ENCODE measurements around the gene BTG2. TPM values are rescaled to one million over a fixed set of nuclear protein-coding genes. Genes with fewer than 3 reads are reported as not detected.
A peak's percentile ranks its signal among the peaks of the same experiment; 100 is the strongest.

BTG2 gene
- total and polyA plus RNA-seq, 2 experiments from 2014 or later = 6.3 to 9.1 TPM

GRCh38 chr1:203307641-203308126, 2.4 kb downstream of the BTG2 start:
- H2AFZ ChIP-seq = no peak overlapping the region
- peak overlapping the region; percentile 84 for H3K4me3 ChIP-seq
- Mint-ChIP-seq H3K27ac (0 out of 2 replicates have a peak overlapping the region, but pooled peaks have one; percentile 49), H3K4me3 (peak overlapping the region; percentile 74), H3K36me3 (ENCODE audit: low read depth) (no peaks in the 10 kb centered on the region; the same call in 1 of the 3 replicates), H3K27me3 (ENCODE audit: insufficient read depth, low read depth, poor library complexity) (peaks cover 94% of the 10 kb centered on the region), H3K4me1 (peaks cover 60% of the 10 kb centered on the region), H3K9me3 (no peaks in the 10 kb centered on the region)
- TF ChIP-seq CTCF (conservative IDR thresholded peaks at IDR 0.05; ENCODE audit: low read depth in 2 of 2) = no peak
- TF ChIP-seq ZNF462 (CRISPR knock-in tag; IDR thresholded peaks at IDR 0.05) = peak; percentile 31; the same call in 1 of the 2 replicates
- no peak for TF ChIP-seq ZNF114 (CRISPR knock-in tag; IDR thresholded peaks at IDR 0.05)
- TF ChIP-seq NANOG (IDR thresholded peaks at IDR 0.05; ENCODE audit: borderline replicate concordance) = peak; percentile 30; the same call in 1 of the 2 replicates
- TF ChIP-seq CREB1 (CRISPR knock-in tag; IDR thresholded peaks at IDR 0.05; ENCODE audit: low read depth) = no peak
- no peak for TF ChIP-seq EZH2 (IDR thresholded peaks at IDR 0.05; ENCODE audit: low read depth, unreplicated experiment)
- no peak for TF ChIP-seq JUNB (IDR thresholded peaks at IDR 0.05; ENCODE audit: unreplicated experiment)
- H3K9me2 ChIP-seq (ENCODE audit: insufficient read depth) = no peaks in the 10 kb centered on the region
- DNase-seq (ENCODE audit: low spot score) (peak; percentile 77), ATAC-seq (peak; percentile 62)
- peaks cover 28% of the 10 kb centered on the region for H3K4me1 ChIP-seq (ENCODE audit: insufficient read depth)
- H3K79me2 ChIP-seq (replicated peaks; ENCODE audit: insufficient read depth) = no peaks in the 10 kb centered on the region
- H3F3A ChIP-seq (replicated peaks; ENCODE audit: low read depth) = 0 out of 2 replicates have a peak, but pooled peaks cover 11% of the 10 kb centered on the region
- H3K27ac ChIP-seq (ENCODE audit: low read depth) = no peak overlapping the region
- peaks cover 97% of the 10 kb centered on the region for H3K27me3 ChIP-seq (ENCODE audit: insufficient read depth)
- peaks cover 22% of the 10 kb centered on the region for H4K20me1 ChIP-seq (replicated peaks; ENCODE audit: insufficient read depth)
- peak overlapping the region; percentile 90 for H3K4me2 ChIP-seq
- no peaks in the 10 kb centered on the region for H3K36me3 ChIP-seq (ENCODE audit: insufficient read depth)
